GM19372 (cell line): ENCODE results near the gene CAMTA1.

Experiments used
- ATAC-seq: cut with Tn5 transposase; IDR thresholded peaks from one replicate; pipeline ENCODE4 v1.9.1; 2021; ENCODE audit warnings: mild to moderate bottlenecking, low read depth, moderate library complexity; ENCODE audit not compliant: unreplicated experiment

Gene CAMTA1

GRCh38 chr1:7562729-7563605 is 777.7 kb downstream of the CAMTA1 start:
- no peak for ATAC-seq

- ATAC-seq, result no peak
Observed at GRCh38 chr1:7564137-7564536, 778.9 kb downstream of the CAMTA1 start.

GRCh38 chr1:7565099-7565750 is 780.0 kb downstream of the CAMTA1 start:
- ATAC-seq, result no peak

GRCh38 chr1:7566417-7567375 is 781.4 kb downstream of the CAMTA1 start:
- ATAC-seq, result no peak

- ATAC-seq, result no peak
Observed at GRCh38 chr1:7567376-7567775, 782.1 kb downstream of the CAMTA1 start.

- ATAC-seq, result no peak
Observed at GRCh38 chr1:7568053-7568452, 782.8 kb downstream of the CAMTA1 start.

GRCh38 chr1:7568901-7569524 is 783.8 kb downstream of the CAMTA1 start:
- no peak for ATAC-seq

- no peak for ATAC-seq
Observed at GRCh38 chr1:7570311-7570710, 785.1 kb downstream of the CAMTA1 start.

GRCh38 chr1:7572654-7573152 is 787.4 kb downstream of the CAMTA1 start:
- ATAC-seq, result no peak

- no peak for ATAC-seq
Observed at GRCh38 chr1:7573481-7573880, 788.2 kb downstream of the CAMTA1 start.

- no peak for ATAC-seq
Observed at GRCh38 chr1:7574121-7575040, 789.1 kb downstream of the CAMTA1 start.

GRCh38 chr1:7575041-7575400 is 789.8 kb downstream of the CAMTA1 start:
- ATAC-seq, result no peak

GRCh38 chr1:7576946-7577657 is 791.8 kb downstream of the CAMTA1 start:
- ATAC-seq, result no peak

- ATAC-seq, result no peak
Observed at GRCh38 chr1:7578206-7578605, 793.0 kb downstream of the CAMTA1 start.

- ATAC-seq, result no peak
Observed at GRCh38 chr1:7579016-7579415, 793.8 kb downstream of the CAMTA1 start.

- ATAC-seq, result no peak
Observed at GRCh38 chr1:7579831-7580804, 794.9 kb downstream of the CAMTA1 start.
